ENCODE data around the gene CAVIN2. TPM values are rescaled to one million over a fixed set of nuclear protein-coding genes. Genes with fewer than 3 reads are reported as not detected.

The CAVIN2 gene
- total RNA-seq, 1 experiment from 2014 or later: 0.28 TPM

GRCh38 chr2:191835100-191835499 is 11.8 kb downstream of the CAVIN2 start:
- POLR2A ChIA-PET: no interaction called here
- Mint-ChIP-seq H3K4me1 (peaks cover 26% of the 10 kb centered on the region), H3K27me3 (ENCODE audit: low read depth) (no peaks in the 10 kb centered on the region)

GRCh38 chr2:191833356-191833755 is 13.5 kb downstream of the CAVIN2 start:
- peaks cover 30% of the 10 kb centered on the region for H3K4me1 Mint-ChIP-seq
- H3K4me3 Mint-ChIP-seq: no peak overlapping the region
- H3K9me3 Mint-ChIP-seq: peaks cover 11% of the 10 kb centered on the region
- CTCF ChIA-PET: interaction anchor here (0.8 kb wide), 1 partner anchor 329 kb away, joined by 3 read pairs; no protein-coding TSS in a partner anchor
- no peaks in the 10 kb centered on the region for H3K27me3 Mint-ChIP-seq (ENCODE audit: low read depth)
- ATAC-seq (no peak), DNase-seq (ENCODE audit: low spot score) (no peak)
- H3K27ac Mint-ChIP-seq: no peak overlapping the region
- H3K36me3 Mint-ChIP-seq: no peaks in the 10 kb centered on the region
- POLR2A ChIA-PET: no interaction called here
- no peak for TF ChIP-seq CBFB (CRISPR knock-in tag; IDR thresholded peaks at IDR 0.05; ENCODE audit: low read depth)
- no peak for TF ChIP-seq ZNF425 (CRISPR knock-in tag; conservative IDR thresholded peaks at IDR 0.05)
- TF ChIP-seq PRDM15 (CRISPR knock-in tag; IDR thresholded peaks at IDR 0.05): no peak
- no peak for TF ChIP-seq ARID4B (CRISPR knock-in tag; IDR thresholded peaks at IDR 0.05; ENCODE audit: borderline replicate concordance)

More at GRCh38 chr2:191835100-191835499, 11.8 kb downstream of the CAVIN2 start:
- Mint-ChIP-seq H3K9me3 (peaks cover 7% of the 10 kb centered on the region; the same call in 1 of the 2 replicates), H3K27ac (no peak overlapping the region), H3K36me3 (no peaks in the 10 kb centered on the region), H3K4me3 (no peak overlapping the region)
- CTCF ChIA-PET: interaction anchor here (1.0 to 2.7 kb wide), 6 partner anchors 8 to 327 kb away, joined by 3 to 14 read pairs (median 4); no protein-coding TSS in a partner anchor
- ATAC-seq (no peak), DNase-seq (ENCODE audit: low spot score) (no peak)
- TF ChIP-seq CBFB (CRISPR knock-in tag; IDR thresholded peaks at IDR 0.05; ENCODE audit: low read depth): no peak
- no peak for TF ChIP-seq ZNF423 (CRISPR knock-in tag; IDR thresholded peaks at IDR 0.05)
- TF ChIP-seq SOX15 (CRISPR knock-in tag; IDR thresholded peaks at IDR 0.05): no peak
- no peak for TF ChIP-seq TEAD4 (CRISPR knock-in tag; IDR thresholded peaks at IDR 0.05)
- no peak for TF ChIP-seq MAX (CRISPR knock-in tag; IDR thresholded peaks at IDR 0.05)
- TF ChIP-seq ZNF263 (CRISPR knock-in tag; IDR thresholded peaks at IDR 0.05; ENCODE audit: low read depth): no peak
- no peak for TF ChIP-seq ZNF396 (CRISPR knock-in tag; IDR thresholded peaks at IDR 0.05; ENCODE audit: borderline replicate concordance)
- TF ChIP-seq AFF4 (CRISPR knock-in tag; IDR thresholded peaks at IDR 0.05; ENCODE audit: borderline replicate concordance): no peak
- TF ChIP-seq KAT7 (CRISPR knock-in tag; IDR thresholded peaks at IDR 0.05; ENCODE audit: borderline replicate concordance): no peak
- no peak for TF ChIP-seq GRHL2 (CRISPR knock-in tag; IDR thresholded peaks at IDR 0.05; ENCODE audit: insufficient replicate concordance, severe bottlenecking)
- TF ChIP-seq ZNF121 (CRISPR knock-in tag; IDR thresholded peaks at IDR 0.05): no peak
- no peak for TF ChIP-seq ELF4 (CRISPR knock-in tag; IDR thresholded peaks at IDR 0.05; ENCODE audit: low read depth)
- no peak for TF ChIP-seq MYBL2 (CRISPR knock-in tag; IDR thresholded peaks at IDR 0.05)
- TF ChIP-seq NR3C1 (CRISPR knock-in tag; conservative IDR thresholded peaks at IDR 0.05; ENCODE audit: low read depth): no peak
- no peak for TF ChIP-seq NFYB (CRISPR knock-in tag; conservative IDR thresholded peaks at IDR 0.05; ENCODE audit: low read depth)
- no peak for TF ChIP-seq TP53 (CRISPR knock-in tag; IDR thresholded peaks at IDR 0.05)
- no peak for TF ChIP-seq IRF2 (CRISPR knock-in tag; IDR thresholded peaks at IDR 0.05; ENCODE audit: borderline replicate concordance, low read depth)
- TF ChIP-seq ZNF317 (CRISPR knock-in tag; IDR thresholded peaks at IDR 0.05; ENCODE audit: borderline replicate concordance, low read depth): no peak
- TF ChIP-seq CREB1 (CRISPR knock-in tag; IDR thresholded peaks at IDR 0.05): no peak
- TF ChIP-seq ZNF671 (CRISPR knock-in tag; IDR thresholded peaks at IDR 0.05): no peak
